AG04450 (cell line): ENCODE results near the gene ZC3H12C. TPM values are rescaled to one million over a fixed set of nuclear protein-coding genes. Genes with fewer than 3 reads are reported as not detected.

Source experiments
- CTCF ChIA-PET: fragments of 300-600, 350-600 bp; formaldehyde crosslinking; extraction: SDS; loops from one replicate; lab custom pipeline; 2022; ENCODE audit warnings: antibody characterized with exemption, inconsistent platforms; lab: Charles Lee
- POLR2A ChIA-PET: fragments of 350-600 bp; formaldehyde crosslinking; extraction: SDS; loops from one replicate; lab custom pipeline; 2021; ENCODE audit warnings: antibody characterized with exemption, inconsistent platforms; lab: Yijun Ruan, JAX
- DNase-seq: peaks from one replicate; pipeline ENCODE4 v3.0.0-alpha.2; 2011; ENCODE audit warnings: low read depth, low spot score
- H3K27ac ChIP-seq: one replicate; pipeline ENCODE4 v1.5.1; 2012; ENCODE audit warnings: low read depth, low read length, control low read depth
- H3K27me3 ChIP-seq: one replicate; pipeline ENCODE4 v1.6.0; 2012; ENCODE audit warnings: low read length; ENCODE audit not compliant: control insufficient read depth, insufficient read depth
- H3K4me3 ChIP-seq: 2 replicates; pipeline ENCODE4 v1.5.1; 2011; ENCODE audit warnings: mild to moderate bottlenecking, low read depth, low read length, control low read depth
- H3K9me3 ChIP-seq: 2 replicates; pipeline ENCODE4 v1.5.1; 2012; ENCODE audit warnings: low read length; ENCODE audit not compliant: control insufficient read depth, insufficient read depth
- polyA plus RNA-seq: library from polyadenylated mRNA; depleted of rRNA; stranded (reverse); fragments of >200 nt; gene quantifications from 2 replicates; pipeline ENCODE4 v1.2.3, GENCODE V29; 2011
- TF ChIP-seq, protein P1 (sequence below): IDR thresholded peaks from 2 replicates; pipeline ENCODE4 v1.5.1; 2011; ENCODE audit warnings: low read depth, low read length, control low read depth, inconsistent platforms

The ZC3H12C gene
- polyA plus RNA-seq, 1 experiment = 10.9 TPM

DNA sequence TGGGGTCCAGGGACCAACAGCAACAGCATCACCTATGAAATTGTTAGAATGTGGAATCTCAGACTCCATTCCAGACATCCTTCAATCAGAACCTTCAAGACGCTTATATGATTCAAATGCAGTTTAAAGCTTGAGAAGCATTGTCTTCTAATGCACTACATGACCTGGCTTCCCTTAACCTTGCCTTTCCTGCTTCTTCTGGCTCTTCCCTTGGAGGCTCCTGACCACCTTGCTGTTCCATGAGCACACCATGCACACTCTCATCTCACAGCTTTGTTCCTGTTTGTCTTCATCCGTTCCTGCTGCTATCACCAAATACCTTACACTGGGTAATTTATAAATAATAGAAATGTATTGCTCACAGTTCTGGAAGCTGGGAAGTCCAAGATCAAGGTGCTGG is 26.1 kb downstream of the ZC3H12C start:
- CTCF ChIA-PET = no interaction called here
- Histone ChIP-seq H3K27ac (no peak overlapping the region), H3K4me3 (no peak overlapping the region), H3K27me3 (no peaks in the 10 kb centered on the region), H3K9me3 (no peaks in the 10 kb centered on the region)
- no peak for DNase-seq
- TF ChIP-seq, protein P1, sequence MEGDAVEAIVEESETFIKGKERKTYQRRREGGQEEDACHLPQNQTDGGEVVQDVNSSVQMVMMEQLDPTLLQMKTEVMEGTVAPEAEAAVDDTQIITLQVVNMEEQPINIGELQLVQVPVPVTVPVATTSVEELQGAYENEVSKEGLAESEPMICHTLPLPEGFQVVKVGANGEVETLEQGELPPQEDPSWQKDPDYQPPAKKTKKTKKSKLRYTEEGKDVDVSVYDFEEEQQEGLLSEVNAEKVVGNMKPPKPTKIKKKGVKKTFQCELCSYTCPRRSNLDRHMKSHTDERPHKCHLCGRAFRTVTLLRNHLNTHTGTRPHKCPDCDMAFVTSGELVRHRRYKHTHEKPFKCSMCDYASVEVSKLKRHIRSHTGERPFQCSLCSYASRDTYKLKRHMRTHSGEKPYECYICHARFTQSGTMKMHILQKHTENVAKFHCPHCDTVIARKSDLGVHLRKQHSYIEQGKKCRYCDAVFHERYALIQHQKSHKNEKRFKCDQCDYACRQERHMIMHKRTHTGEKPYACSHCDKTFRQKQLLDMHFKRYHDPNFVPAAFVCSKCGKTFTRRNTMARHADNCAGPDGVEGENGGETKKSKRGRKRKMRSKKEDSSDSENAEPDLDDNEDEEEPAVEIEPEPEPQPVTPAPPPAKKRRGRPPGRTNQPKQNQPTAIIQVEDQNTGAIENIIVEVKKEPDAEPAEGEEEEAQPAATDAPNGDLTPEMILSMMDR = no peak
- POLR2A ChIA-PET = no interaction called here

DNA sequence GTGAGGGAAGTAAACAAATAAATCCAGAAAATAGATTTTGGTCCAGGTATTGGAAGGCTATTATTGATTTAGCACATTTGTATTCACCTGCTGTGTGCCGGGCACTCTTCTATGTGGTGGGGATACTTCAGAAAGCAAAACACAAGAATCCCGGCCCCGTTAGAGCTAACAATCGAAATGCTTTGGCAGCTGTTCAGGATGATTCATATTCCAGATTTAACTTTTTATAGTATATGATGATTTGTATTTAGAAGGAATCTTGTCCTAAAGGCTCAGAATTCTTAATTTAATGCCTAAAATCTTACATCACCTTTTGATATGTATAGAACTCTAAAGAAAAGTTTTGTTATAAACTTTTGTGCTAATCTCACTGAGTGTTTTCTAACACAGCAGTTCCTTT is 28.0 kb downstream of the ZC3H12C start:
- POLR2A ChIA-PET = no interaction called here
- no peaks in the 10 kb centered on the region for H3K9me3 ChIP-seq
- H3K27me3 ChIP-seq = no peaks in the 10 kb centered on the region
- H3K27ac ChIP-seq = no peak overlapping the region
- DNase-seq = no peak
- no peak overlapping the region for H3K4me3 ChIP-seq
- CTCF ChIA-PET = no interaction called here
- TF ChIP-seq, protein P1 = no peak

DNA sequence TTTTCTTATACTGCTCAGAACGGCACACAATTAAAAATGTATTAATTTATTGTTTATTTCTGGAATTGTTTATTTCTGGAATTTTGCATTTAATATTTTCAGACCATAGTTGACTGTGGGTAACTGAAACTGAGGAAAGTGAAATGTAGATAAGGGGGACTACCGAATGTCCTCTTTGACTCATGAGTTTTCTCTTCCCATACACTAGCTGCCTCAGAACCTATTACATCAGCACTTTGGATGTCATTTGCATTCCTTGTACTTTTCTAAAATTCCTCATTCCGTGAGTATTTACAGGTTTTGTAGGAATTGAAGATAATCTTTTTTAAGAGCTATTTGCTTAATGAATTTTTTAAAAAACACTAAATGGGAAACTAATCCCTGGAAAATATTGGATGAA is 29.8 kb downstream of the ZC3H12C start:
- POLR2A ChIA-PET = no interaction called here
- Histone ChIP-seq H3K9me3 (no peaks in the 10 kb centered on the region), H3K4me3 (no peak overlapping the region), H3K27me3 (no peaks in the 10 kb centered on the region), H3K27ac (no peak overlapping the region)
- CTCF ChIA-PET = no interaction called here
- TF ChIP-seq, protein P1 = no peak
- DNase-seq = no peak

GRCh38 chr11:110124605-110125004 is 31.4 kb downstream of the ZC3H12C start:
- Histone ChIP-seq H3K27me3 (no peaks in the 10 kb centered on the region), H3K4me3 (no peak overlapping the region), H3K27ac (no peak overlapping the region), H3K9me3 (no peaks in the 10 kb centered on the region)
- CTCF ChIA-PET = no interaction called here
- TF ChIP-seq, protein P1 = no peak
- POLR2A ChIA-PET = no interaction called here
- DNase-seq = no peak

DNA sequence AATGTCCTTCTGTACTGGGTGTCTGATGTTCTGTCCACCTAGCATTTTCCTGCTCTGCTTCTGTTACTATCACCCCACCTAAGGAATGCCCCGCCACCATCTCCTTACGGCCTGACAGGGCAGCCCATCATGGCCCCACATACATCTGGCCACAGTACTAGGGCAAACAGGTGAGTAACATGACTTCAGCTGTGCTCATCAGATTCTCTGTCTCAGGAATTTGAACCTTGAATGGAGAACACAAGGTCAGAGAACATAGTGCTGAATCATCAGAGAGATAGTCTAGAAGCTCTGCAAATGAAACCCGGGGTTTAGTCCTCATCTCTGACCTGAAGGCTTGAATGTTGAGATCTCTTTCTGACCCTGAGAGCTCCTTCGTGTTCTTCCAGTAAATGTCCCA is 32.4 kb downstream of the ZC3H12C start:
- no peak overlapping the region for H3K27ac ChIP-seq
- no peak overlapping the region for H3K4me3 ChIP-seq
- no peaks in the 10 kb centered on the region for H3K9me3 ChIP-seq
- TF ChIP-seq, protein P1 = no peak
- no peak for DNase-seq
- H3K27me3 ChIP-seq = no peaks in the 10 kb centered on the region
- ChIA-PET POLR2A (no interaction called here), CTCF (interaction anchor here (0.7 kb wide), 1 partner anchor 642 kb away, joined by 4 read pairs; no protein-coding TSS in a partner anchor)
